IMR-90 (cell line): ENCODE data around the gene HEXD. TPM values are rescaled to one million over a fixed set of nuclear protein-coding genes. Genes with fewer than 3 reads are reported as not detected.
"Not testable (repeated sequence)": the region's sequence is repeated elsewhere in the genome, so short reads cannot be mapped to it uniquely, and the experiment has no call there.

Experiments
- ATAC-seq: fragments of 200-7000 bp; cut with Tn5 transposase; 2 replicates; pipeline ENCODE4 v1.9.1; 2020; ENCODE audit warnings: low read depth, mild to moderate bottlenecking, moderate library complexity
- BruUV-seq: library from RNA; stranded (reverse); fragments of 400-500 nt; replicated peaks from 2 replicates; lab custom pipeline; 2021; lab: Mats Ljungman, UMichigan
- CTCF ChIA-PET: fragments of 300-600 bp; formaldehyde crosslinking; extraction: SDS; loops from one replicate; lab custom pipeline; 2021; ENCODE audit warnings: antibody characterized with exemption; lab: Yijun Ruan, JAX
- POLR2A ChIA-PET: fragments of 300-600 bp; sonication (Branson Sonifier 250); formaldehyde crosslinking; loops from one replicate; lab custom pipeline; 2022; ENCODE audit warnings: antibody characterized with exemption; ENCODE audit not compliant: unreplicated experiment; lab: Charles Lee
- DNase-seq: peaks from one replicate; pipeline ENCODE4 v3.0.0; 2013
- H2AFZ ChIP-seq: replicated peaks from 2 replicates; pipeline ENCODE3; 2013; ENCODE audit warnings: low read length, mild to moderate bottlenecking; ENCODE audit not compliant: poor library complexity
- H2AK5ac ChIP-seq: 2 replicates; pipeline ENCODE4 v1.6.1; 2013; ENCODE audit warnings: low read depth, low read length, inconsistent platforms
- H2AK9ac ChIP-seq: replicated peaks from 2 replicates; pipeline ENCODE3; 2013; ENCODE audit warnings: mild to moderate bottlenecking, low read depth, low read length, moderate library complexity; ENCODE audit not compliant: poor library complexity
- H2BK120ac ChIP-seq: 2 replicates; pipeline ENCODE4 v1.6.1; 2013; ENCODE audit warnings: low read depth, low read length, inconsistent platforms
- H2BK15ac ChIP-seq: 3 replicates; pipeline ENCODE4 v1.6.1; 2013; ENCODE audit warnings: low read depth, low read length, inconsistent platforms
- H2BK20ac ChIP-seq: 2 replicates; pipeline ENCODE4 v1.6.1; 2013; ENCODE audit warnings: low read depth, mild to moderate bottlenecking, inconsistent platforms, low read length, moderate library complexity
- H2BK5ac ChIP-seq: 2 replicates; pipeline ENCODE4 v1.6.1; 2013; ENCODE audit warnings: mild to moderate bottlenecking, low read depth, low read length, inconsistent platforms; ENCODE audit not compliant: poor library complexity, severe bottlenecking
- H3K14ac ChIP-seq: replicated peaks from 2 replicates; pipeline ENCODE4 v1.6.1; 2013; ENCODE audit warnings: low read depth, low read length, inconsistent platforms
- H3K18ac ChIP-seq: 2 replicates; pipeline ENCODE4 v1.6.1; 2013; ENCODE audit warnings: low read depth, low read length, control low read depth
- H3K23ac ChIP-seq: 2 replicates; pipeline ENCODE4 v1.6.1; 2013; ENCODE audit warnings: low read depth, low read length, inconsistent platforms
- H3K27ac ChIP-seq: 2 replicates; pipeline ENCODE4 v1.5.1; 2013; ENCODE audit warnings: mild to moderate bottlenecking, control low read depth, low read length; ENCODE audit not compliant: insufficient read depth
- H3K27me3 ChIP-seq: 2 replicates; pipeline ENCODE4 v1.6.1; 2013; ENCODE audit warnings: low read length; ENCODE audit not compliant: control insufficient read depth, insufficient read depth
- H3K36me3 ChIP-seq: 2 replicates; pipeline ENCODE4 v1.6.1; 2013; ENCODE audit warnings: low read length, mixed read lengths; ENCODE audit not compliant: control insufficient read depth, insufficient read depth
- H3K4ac ChIP-seq: 2 replicates; pipeline ENCODE4 v1.6.1; 2013; ENCODE audit warnings: low read depth, low read length, inconsistent platforms
- H3K4me1 ChIP-seq: 2 replicates; pipeline ENCODE4 v1.6.1; 2013; ENCODE audit warnings: low read length, mixed read lengths; ENCODE audit not compliant: control insufficient read depth, insufficient read depth
- H3K4me2 ChIP-seq: 2 replicates; pipeline ENCODE4 v1.6.1; 2013; ENCODE audit warnings: low read depth, mild to moderate bottlenecking, control low read depth, low read length, moderate library complexity
- H3K4me3 ChIP-seq: 2 replicates; pipeline ENCODE4 v1.5.1; 2013; ENCODE audit warnings: low read depth, mild to moderate bottlenecking, control low read depth, low read length, moderate library complexity; ENCODE audit not compliant: insufficient read depth
- H3K56ac ChIP-seq: 2 replicates; pipeline ENCODE4 v1.6.1; 2013; ENCODE audit warnings: low read length, inconsistent platforms; ENCODE audit not compliant: insufficient read depth; ENCODE audit errors: extremely low read depth
- H3K79me1 ChIP-seq, 2 experiments: 2 replicates each; pipeline ENCODE4 v1.6.1; 2013; ENCODE audit warnings: low read length in 2 of 2, inconsistent platforms in 1 of 2, low read depth in 1 of 2
- H3K9ac ChIP-seq: 2 replicates; pipeline ENCODE4 v1.6.1; 2013; ENCODE audit warnings: low read depth, low read length, control low read depth
- H3K9me1 ChIP-seq: 2 replicates; pipeline ENCODE4 v1.6.1; 2013; ENCODE audit warnings: low read length, inconsistent platforms; ENCODE audit not compliant: insufficient read depth
- H3K9me3 ChIP-seq: 2 replicates; pipeline ENCODE4 v1.6.1; 2013; ENCODE audit warnings: low read length; ENCODE audit not compliant: control insufficient read depth, insufficient read depth
- H4K20me1 ChIP-seq: 2 replicates; pipeline ENCODE4 v1.6.1; 2013; ENCODE audit warnings: low read length, inconsistent platforms; ENCODE audit not compliant: insufficient read depth
- H4K5ac ChIP-seq: 2 replicates; pipeline ENCODE4 v1.6.1; 2013; ENCODE audit warnings: mild to moderate bottlenecking, low read depth, low read length, control low read depth
- H4K8ac ChIP-seq, 2 experiments: 2 replicates each; pipeline ENCODE4 v1.6.1; 2013; ENCODE audit warnings: low read depth in 2 of 2, low read length in 2 of 2, control low read depth in 1 of 2, inconsistent platforms in 1 of 2
- H4K91ac ChIP-seq: 2 replicates; pipeline ENCODE4 v1.6.1; 2013; ENCODE audit warnings: low read depth, low read length, inconsistent platforms; ENCODE audit not compliant: insufficient read depth
- USF2 ChIP-seq: fragments of 150-350 bp; IDR thresholded peaks from 2 replicates; pipeline ENCODE4 v1.6.1; 2017; ENCODE audit warnings: mild to moderate bottlenecking, antibody characterized with exemption, low read length, low read depth
- WGBS, 2 experiments: methylation state at CpG; one replicate each; pipeline versions ENCODE4 v1.1.5 to v1.1.7; 2013; ENCODE audit warnings: missing lambda C conversion rate in 2 of 2; ENCODE audit not compliant: insufficient read length in 1 of 2; ENCODE audit errors: extremely low coverage in 2 of 2; 5-methylcytosine and 5-hydroxymethylcytosine counted together
- dilution Hi-C: fragments of 300-500 bp; cut with HindIII; formaldehyde crosslinking; loops from one replicate; pipeline ENCODE4 v1.14.3; 2018; ENCODE audit warnings: low sequenced_read_pairs; ENCODE audit not compliant: unreplicated experiment
- in situ Hi-C: fragments of 300-500 bp; cut with MboI; formaldehyde crosslinking; loops from 3 replicates; pipeline ENCODE4 v1.14.3; 2019; ENCODE audit warnings: low sequenced_read_pairs, inconsistent platforms, mixed read lengths
- intact Hi-C: fragments of 100-400 bp; cut with micrococcal nuclease; formaldehyde crosslinking; loops from 2 replicates; pipeline ENCODE4 v1.10.0; 2022
- polyA plus RNA-seq, 3 experiments: library from polyadenylated mRNA; depleted of rRNA; stranded (reverse); fragments of >200 nt; gene quantifications; 2 replicates each; pipeline ENCODE4 v1.2.3, GENCODE V29; 2012; ENCODE audit warnings: low replicate concordance in 1 of 3
- total RNA-seq: library from RNA; depleted of rRNA; stranded (reverse); fragments of >200 nt; gene quantifications from 2 replicates; pipeline ENCODE4 v1.2.3, GENCODE V29; 2012

Gene HEXD
- total and polyA plus RNA-seq, 2 of the 4 experiments (the other 2 are of a cell fraction): 3.8 to 9.5 TPM

- TF ChIP-seq USF2: no peak
Observed at GRCh38 chr17:82380860-82381702, 37.1 kb upstream of the HEXD start (continued).

GRCh38 chr17:82381703-82382009 lies 36.5 kb upstream of the HEXD start:
- H3K9ac ChIP-seq, H3K18ac ChIP-seq, H3K4me2 ChIP-seq, H4K91ac ChIP-seq, H2BK15ac ChIP-seq, H3K14ac ChIP-seq, DNase-seq, H2BK20ac ChIP-seq, H2AK9ac ChIP-seq, CTCF ChIA-PET, H3K56ac ChIP-seq, ATAC-seq, H3K4me3 ChIP-seq, H2BK5ac ChIP-seq, H3K36me3 ChIP-seq, H3K9me3 ChIP-seq, H4K20me1 ChIP-seq, BruUV-seq, H2BK120ac ChIP-seq, intact Hi-C loops, POLR2A ChIA-PET, H4K5ac ChIP-seq, in situ Hi-C loops, H3K4me1 ChIP-seq, H3K23ac ChIP-seq, H4K8ac ChIP-seq, dilution Hi-C loops, H3K27ac ChIP-seq, H3K9me1 ChIP-seq, H2AFZ ChIP-seq, H3K4ac ChIP-seq, H3K79me1 ChIP-seq: not testable (repeated sequence)
- Histone ChIP-seq H2AK5ac (peak overlapping the region; percentile 73; the same call in 1 of the 2 replicates), H3K27me3 (peaks cover 44% of the 10 kb centered on the region)
- 83% methylated on average over 1 of the region's 10 CpGs; no CpG with 5 or more reads in 1 of the 2 experiments for WGBS, 2 experiments

- H3K18ac ChIP-seq, H3K23ac ChIP-seq, H3K4ac ChIP-seq, H3K9me3 ChIP-seq, H3K14ac ChIP-seq, H2AFZ ChIP-seq, intact Hi-C loops, H3K4me2 ChIP-seq, H3K9me1 ChIP-seq, BruUV-seq, H4K91ac ChIP-seq, H2BK15ac ChIP-seq, H3K9ac ChIP-seq, H4K8ac ChIP-seq, H3K79me1 ChIP-seq, H3K27ac ChIP-seq, in situ Hi-C loops, H3K4me3 ChIP-seq, H2AK5ac ChIP-seq, H3K4me1 ChIP-seq, H4K5ac ChIP-seq, H2BK20ac ChIP-seq, H4K20me1 ChIP-seq, CTCF ChIA-PET, H3K36me3 ChIP-seq, DNase-seq, H2BK5ac ChIP-seq, ATAC-seq, H2BK120ac ChIP-seq, H2AK9ac ChIP-seq, dilution Hi-C loops, POLR2A ChIA-PET, H3K56ac ChIP-seq: not testable (repeated sequence)
- peaks cover 52% of the 10 kb centered on the region for H3K27me3 ChIP-seq
- whole genome bisulfite sequencing, 2 experiments: 88% methylated on average over 6 of the region's 21 CpGs; no CpG with 5 or more reads in 1 of the 2 experiments
Observed at GRCh38 chr17:82382220-82382932, 35.8 kb upstream of the HEXD start.
